MCF 10A (cell line): Measurements from ENCODE around the gene BEND5. TPM values are rescaled to one million over a fixed set of nuclear protein-coding genes. Genes with fewer than 3 reads are reported as not detected.

Experiments
- BruUV-seq: library from RNA; stranded (reverse); fragments of 400-500 nt; replicated peaks from 2 replicates; lab custom pipeline; 2021; lab: Mats Ljungman, UMichigan
- CTCF ChIA-PET: fragments of 300-600 bp; sonication (Branson Sonifier 250); formaldehyde crosslinking; extraction: SDS; loops from one replicate; lab custom pipeline; 2021; ENCODE audit warnings: antibody characterized with exemption, inconsistent platforms; lab: Yijun Ruan, JAX
- POLR2A ChIA-PET: fragments of 300-600, 350-650 bp; sonication (Branson Sonifier 250); formaldehyde crosslinking; extraction: SDS; loops from one replicate; lab custom pipeline; 2020; ENCODE audit warnings: antibody characterized with exemption, inconsistent platforms; lab: Yijun Ruan, JAX
- DNase-seq: peaks from one replicate; pipeline ENCODE4 v3.0.0-alpha.2; 2018; ENCODE audit not compliant: unreplicated experiment
- H3K27ac Mint-ChIP-seq: one replicate; pipeline ENCODE4 v1.8.0; 2022; ENCODE audit warnings: mild to moderate bottlenecking, low read depth, mixed read lengths; ENCODE audit not compliant: unreplicated experiment
- H3K27me3 Mint-ChIP-seq: one replicate; pipeline ENCODE4 v1.8.0; 2022; ENCODE audit warnings: mixed read lengths; ENCODE audit not compliant: insufficient read depth, unreplicated experiment
- H3K36me3 Mint-ChIP-seq: one replicate; pipeline ENCODE4 v1.8.0; 2022; ENCODE audit warnings: mild to moderate bottlenecking, moderate library complexity, mixed read lengths; ENCODE audit not compliant: insufficient read depth, unreplicated experiment
- H3K4me1 Mint-ChIP-seq: one replicate; pipeline ENCODE4 v1.8.0; 2022; ENCODE audit warnings: mixed read lengths; ENCODE audit not compliant: insufficient read depth, unreplicated experiment
- H3K4me3 Mint-ChIP-seq: one replicate; pipeline ENCODE4 v1.8.0; 2022; ENCODE audit warnings: mild to moderate bottlenecking, moderate library complexity, mixed read lengths; ENCODE audit not compliant: unreplicated experiment
- H3K9me3 Mint-ChIP-seq: one replicate; pipeline ENCODE4 v1.8.0; 2022; ENCODE audit warnings: mixed read lengths; ENCODE audit not compliant: unreplicated experiment
- intact Hi-C: fragments of 100-400 bp; cut with micrococcal nuclease; formaldehyde crosslinking; loops from 2 replicates; pipeline ENCODE4 v1.14.1; 2022
- total RNA-seq: library from RNA; stranded (reverse); gene quantifications from 2 replicates; pipeline ENCODE4 v1.2.3, GENCODE V29; 2022
- TF ChIP-seq, protein P1 (sequence below): fragments of 200-600 bp; IDR thresholded peaks from one replicate; pipeline ENCODE4 v1.8.0; 2022; ENCODE audit warnings: antibody characterized with exemption, mild to moderate bottlenecking; ENCODE audit not compliant: unreplicated experiment

BEND5 gene
- total RNA-seq, 1 experiment from 2014 or later: not detected

DNA sequence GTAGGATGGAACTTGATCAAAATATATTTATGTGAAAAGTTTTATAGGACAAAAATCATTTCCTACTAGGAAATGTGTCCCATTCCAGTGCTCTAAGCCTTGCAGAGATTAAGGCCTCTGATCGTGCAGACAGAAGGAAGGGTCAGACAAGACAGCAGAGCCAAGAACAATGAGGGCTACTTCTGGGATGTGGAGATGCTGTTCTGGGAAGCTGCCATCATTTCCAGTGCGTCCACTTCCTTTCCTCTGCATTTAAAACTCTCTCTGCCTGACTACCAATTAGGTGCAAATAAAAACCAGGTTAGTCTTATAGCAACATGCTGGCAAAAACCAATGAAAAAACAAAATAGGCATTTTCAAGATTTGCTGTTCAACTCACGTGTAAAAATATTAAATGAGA lies 36.1 kb downstream of the BEND5 start:
- POLR2A ChIA-PET: no interaction called here
- intact Hi-C loops: no loop called here
- no peak for DNase-seq
- TF ChIP-seq, protein P1, sequence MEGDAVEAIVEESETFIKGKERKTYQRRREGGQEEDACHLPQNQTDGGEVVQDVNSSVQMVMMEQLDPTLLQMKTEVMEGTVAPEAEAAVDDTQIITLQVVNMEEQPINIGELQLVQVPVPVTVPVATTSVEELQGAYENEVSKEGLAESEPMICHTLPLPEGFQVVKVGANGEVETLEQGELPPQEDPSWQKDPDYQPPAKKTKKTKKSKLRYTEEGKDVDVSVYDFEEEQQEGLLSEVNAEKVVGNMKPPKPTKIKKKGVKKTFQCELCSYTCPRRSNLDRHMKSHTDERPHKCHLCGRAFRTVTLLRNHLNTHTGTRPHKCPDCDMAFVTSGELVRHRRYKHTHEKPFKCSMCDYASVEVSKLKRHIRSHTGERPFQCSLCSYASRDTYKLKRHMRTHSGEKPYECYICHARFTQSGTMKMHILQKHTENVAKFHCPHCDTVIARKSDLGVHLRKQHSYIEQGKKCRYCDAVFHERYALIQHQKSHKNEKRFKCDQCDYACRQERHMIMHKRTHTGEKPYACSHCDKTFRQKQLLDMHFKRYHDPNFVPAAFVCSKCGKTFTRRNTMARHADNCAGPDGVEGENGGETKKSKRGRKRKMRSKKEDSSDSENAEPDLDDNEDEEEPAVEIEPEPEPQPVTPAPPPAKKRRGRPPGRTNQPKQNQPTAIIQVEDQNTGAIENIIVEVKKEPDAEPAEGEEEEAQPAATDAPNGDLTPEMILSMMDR: no peak
- H3K4me3 Mint-ChIP-seq: no peak overlapping the region
- CTCF ChIA-PET: no interaction called here
- H3K27me3 Mint-ChIP-seq: peaks cover 6% of the 10 kb centered on the region
- no peaks in the 10 kb centered on the region for H3K36me3 Mint-ChIP-seq
- H3K4me1 Mint-ChIP-seq: no peaks in the 10 kb centered on the region
- no TSS peak for BruUV-seq
- no peak overlapping the region for H3K27ac Mint-ChIP-seq
- H3K9me3 Mint-ChIP-seq: no peaks in the 10 kb centered on the region

DNA sequence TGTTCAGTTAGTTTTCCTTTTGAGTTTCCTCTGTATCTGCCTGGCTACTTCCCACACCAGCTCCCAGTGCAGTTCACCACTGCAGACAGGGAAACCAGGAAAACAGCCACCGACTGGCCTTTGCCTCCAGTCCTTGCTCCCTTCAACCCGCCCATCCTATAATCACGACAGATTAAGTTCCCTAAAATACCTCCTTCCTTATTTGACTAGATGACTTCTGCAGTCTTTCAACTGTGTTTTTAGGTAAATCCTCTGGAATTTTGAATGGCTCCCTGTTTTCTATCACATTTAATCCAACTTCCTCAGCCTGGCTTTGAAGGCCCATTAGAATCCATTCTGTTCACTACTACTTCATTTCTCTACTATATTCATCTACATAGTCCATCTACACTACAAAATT lies 37.6 kb downstream of the BEND5 start:
- intact Hi-C loops: no loop called here
- no peaks in the 10 kb centered on the region for H3K4me1 Mint-ChIP-seq
- no peak for DNase-seq
- TF ChIP-seq, protein P1: no peak
- BruUV-seq: no TSS peak
- H3K36me3 Mint-ChIP-seq: no peaks in the 10 kb centered on the region
- CTCF ChIA-PET: interaction anchor here (0.5 to 0.7 kb wide), 3 partner anchors 78 to 388 kb away, joined by 3 read pairs; no protein-coding TSS in a partner anchor
- peaks cover 16% of the 10 kb centered on the region for H3K27me3 Mint-ChIP-seq
- H3K27ac Mint-ChIP-seq: no peak overlapping the region
- POLR2A ChIA-PET: no interaction called here
- H3K9me3 Mint-ChIP-seq: no peaks in the 10 kb centered on the region
- H3K4me3 Mint-ChIP-seq: no peak overlapping the region

DNA sequence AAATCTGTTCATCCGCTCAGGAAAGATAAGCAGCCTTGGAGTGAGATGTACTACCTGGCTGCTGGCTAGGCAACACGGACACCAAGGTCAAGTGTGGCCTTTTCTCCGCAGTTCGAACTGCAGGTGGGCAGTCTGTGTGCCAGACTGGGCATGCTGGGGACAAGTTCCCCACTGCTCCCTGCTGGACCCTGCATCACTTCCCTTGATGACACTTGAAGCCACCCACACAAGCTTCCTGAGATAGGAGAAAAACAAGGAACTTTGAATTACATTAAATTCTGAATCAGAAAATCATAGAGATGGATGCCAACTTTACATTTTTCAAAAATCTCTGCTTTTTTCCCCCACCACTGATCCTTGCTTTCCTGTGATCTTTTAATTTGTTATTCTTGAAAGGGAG lies 38.3 kb downstream of the BEND5 start:
- intact Hi-C loops: no loop called here
- H3K4me1 Mint-ChIP-seq: no peaks in the 10 kb centered on the region
- TF ChIP-seq, protein P1: no peak
- ChIA-PET POLR2A (interaction anchor here (0.6 kb wide), 1 partner anchor 1476 kb away, joined by 4 read pairs; no protein-coding TSS in a partner anchor), CTCF (interaction anchor here (0.7 kb wide), 1 partner anchor 389 kb away, joined by 3 read pairs; no protein-coding TSS in a partner anchor)
- no TSS peak for BruUV-seq
- H3K4me3 Mint-ChIP-seq: no peak overlapping the region
- no peaks in the 10 kb centered on the region for H3K36me3 Mint-ChIP-seq
- DNase-seq: no peak
- H3K9me3 Mint-ChIP-seq: no peaks in the 10 kb centered on the region
- H3K27ac Mint-ChIP-seq: no peak overlapping the region
- peaks cover 16% of the 10 kb centered on the region for H3K27me3 Mint-ChIP-seq

DNA sequence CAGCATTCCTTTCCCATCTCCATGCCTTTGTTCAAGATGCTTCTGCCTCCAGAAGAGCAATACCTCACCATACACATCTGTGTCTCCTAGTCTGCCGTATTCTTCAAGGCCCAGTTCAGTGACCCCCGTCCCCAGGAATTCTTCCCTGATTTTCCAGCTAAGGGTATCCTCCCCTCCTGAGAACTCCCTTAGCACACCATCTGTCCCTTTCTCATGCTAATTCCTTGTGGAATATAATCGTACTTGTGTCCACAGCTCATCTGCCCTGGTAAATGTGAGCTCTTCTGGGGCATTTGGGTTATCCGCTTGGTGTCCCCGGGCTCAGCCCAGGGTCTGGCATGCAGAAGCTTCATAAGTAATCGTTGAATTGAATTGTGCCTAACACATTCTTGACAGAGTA lies 40.9 kb downstream of the BEND5 start:
- Mint-ChIP-seq H3K9me3 (no peaks in the 10 kb centered on the region), H3K36me3 (no peaks in the 10 kb centered on the region), H3K27ac (no peak overlapping the region), H3K4me3 (no peak overlapping the region), H3K4me1 (no peaks in the 10 kb centered on the region), H3K27me3 (peaks cover 16% of the 10 kb centered on the region)
- ChIA-PET POLR2A (no interaction called here), CTCF (no interaction called here)
- TF ChIP-seq, protein P1: no peak
- intact Hi-C loops: no loop called here
- no peak for DNase-seq
- no TSS peak for BruUV-seq
